HepG2 (cell line): ENCODE results near the gene TASOR2. TPM values are rescaled to one million over a fixed set of nuclear protein-coding genes. Genes with fewer than 3 reads are reported as not detected.

Experiments used
- ATAC-seq: fragments of 200-7000 bp; cut with Tn5 transposase; 3 replicates; pipeline ENCODE4 v1.9.1; 2020; ENCODE audit warnings: mild to moderate bottlenecking, moderate library complexity
- BruUV-seq: library from RNA; stranded (reverse); fragments of 400-500 nt; replicated peaks from 2 replicates; lab custom pipeline; 2021; lab: Mats Ljungman, UMichigan
- CTCF ChIA-PET: fragments of 300-600 bp; formaldehyde crosslinking; extraction: SDS; loops from one replicate; lab custom pipeline; 2021; ENCODE audit warnings: low total read pairs, inconsistent platforms, low intra/inter-chr PET ratio; lab: Yijun Ruan, JAX
- POLR2A ChIA-PET: fragments of 350-600 bp; sonication (Branson Sonifier 250); formaldehyde crosslinking; loops from one replicate; lab custom pipeline; 2020; ENCODE audit warnings: antibody characterized with exemption, inconsistent platforms; lab: Yijun Ruan, JAX
- DNase-seq: peaks from one replicate; pipeline ENCODE4 v3.0.0-alpha.2; 2015; ENCODE audit warnings: low spot score
- FAIRE-seq: peaks from 3 replicates; lab custom pipeline; 2011; peaks lifted over from hg19 to GRCh38; lab: Jason Lieb, UNC
- H2AFZ ChIP-seq: one replicate; pipeline ENCODE4 v1.6.1; 2011; ENCODE audit warnings: low read length, inconsistent platforms
- H3K27ac ChIP-seq: fragments of 300-600 bp; 3 replicates; pipeline ENCODE4 v1.8.0; 2011; ENCODE audit warnings: mixed run types, mild to moderate bottlenecking, mixed read lengths, low read length, inconsistent platforms; ENCODE audit not compliant: insufficient read depth; ENCODE audit errors: extremely low read length
- H3K27me3 ChIP-seq, 2 experiments: fragments of 200-600 bp in 1 of 2; 2 replicates in 1 of 2; 3 replicates in 1 of 2; pipeline versions ENCODE4 v1.6.0 to v1.8.0; 2011; ENCODE audit warnings: low read length in 2 of 2, mild to moderate bottlenecking in 2 of 2, moderate library complexity in 2 of 2, inconsistent platforms in 1 of 2; ENCODE audit not compliant: insufficient read depth in 2 of 2, control insufficient read depth in 1 of 2
- H3K36me3 ChIP-seq, 2 experiments: fragments of 200-600 bp in 1 of 2; replicated peaks in 1 of 2; 2 replicates in 1 of 2; 3 replicates in 1 of 2; pipeline versions ENCODE4 v1.5.1 to v1.8.0; 2011; ENCODE audit warnings: low read length in 2 of 2, inconsistent platforms in 1 of 2; ENCODE audit not compliant: insufficient read depth in 2 of 2, control insufficient read depth in 1 of 2
- H3K4me1 ChIP-seq: 2 replicates; pipeline ENCODE4 v1.5.1; 2012; ENCODE audit warnings: low read length, inconsistent platforms; ENCODE audit not compliant: insufficient read depth
- H3K4me2 ChIP-seq: 2 replicates; pipeline ENCODE4 v1.6.0; 2011; ENCODE audit warnings: low read depth, low read length, inconsistent platforms
- H3K4me3 ChIP-seq, 3 experiments: fragments of 200-600 bp in 1 of 3; sonication (generic), shearing (Covaris generic) in 1 of 3; replicated peaks in 1 of 3; 2 replicates each; pipeline ENCODE4 v1.5.1; 2011 to 2016; ENCODE audit warnings: low read length in 3 of 3, inconsistent platforms in 2 of 3, low read depth in 2 of 3, mild to moderate bottlenecking in 2 of 3, control low read depth in 1 of 3, mixed read lengths in 1 of 3; ENCODE audit not compliant: insufficient read depth in 1 of 3
- H3K79me2 ChIP-seq: one replicate; pipeline ENCODE4 v1.6.1; 2011; ENCODE audit warnings: low read length, inconsistent platforms; ENCODE audit not compliant: insufficient read depth
- H3K9ac ChIP-seq: 2 replicates; pipeline ENCODE4 v1.6.0; 2011; ENCODE audit warnings: mild to moderate bottlenecking, low read depth, low read length, inconsistent platforms; ENCODE audit not compliant: insufficient read depth
- H3K9me3 ChIP-seq: 2 replicates; pipeline ENCODE4 v1.5.1; 2012; ENCODE audit warnings: mild to moderate bottlenecking, low read length
- H4K20me1 ChIP-seq: 2 replicates; pipeline ENCODE4 v1.6.0; 2011; ENCODE audit warnings: inconsistent platforms, mild to moderate bottlenecking, low read length, moderate library complexity; ENCODE audit not compliant: insufficient read depth
- ADNP ChIP-seq: sonication (generic); formaldehyde crosslinking; IDR thresholded peaks from 2 replicates; pipeline ENCODE4 v1.4.0; 2020; ENCODE audit warnings: missing genetic modification reagents
- ARNT ChIP-seq: fragments of 450-650 bp; IDR thresholded peaks from 2 replicates; pipeline ENCODE4 v1.6.1; 2017
- EEA1 ChIP-seq: sonication (generic); formaldehyde crosslinking; IDR thresholded peaks from 2 replicates; pipeline ENCODE4 v1.5.1; 2020; ENCODE audit warnings: mild to moderate bottlenecking, missing genetic modification reagents, borderline replicate concordance
- FOXK2 ChIP-seq: fragments of 450-650 bp; IDR thresholded peaks from 2 replicates; pipeline ENCODE4 v1.6.1; 2016
- PAX8 ChIP-seq: sonication (generic); formaldehyde crosslinking; IDR thresholded peaks from 2 replicates; pipeline ENCODE4 v1.8.0; 2022; ENCODE audit warnings: mild to moderate bottlenecking, missing genetic modification reagents, borderline replicate concordance
- SALL1 ChIP-seq: sonication (generic); formaldehyde crosslinking; IDR thresholded peaks from 2 replicates; pipeline ENCODE4 v1.8.0; 2022; ENCODE audit warnings: mild to moderate bottlenecking, missing genetic modification reagents
- SNAI1 ChIP-seq: sonication (generic); formaldehyde crosslinking; IDR thresholded peaks from 2 replicates; pipeline ENCODE4 v1.5.0; 2020; ENCODE audit warnings: mild to moderate bottlenecking, missing genetic modification reagents, borderline replicate concordance
- TEAD2 ChIP-seq: sonication (generic); formaldehyde crosslinking; IDR thresholded peaks from 2 replicates; pipeline ENCODE4 v1.9.0; 2021; ENCODE audit warnings: missing genetic modification reagents
- XRCC5 ChIP-seq: fragments of 200-400 bp; formaldehyde crosslinking; optimal IDR thresholded peaks from 2 replicates; pipeline ENCODE3; 2017; ENCODE audit warnings: mild to moderate bottlenecking, low read length
- ZFP1 ChIP-seq: IDR thresholded peaks from 2 replicates; pipeline ENCODE4 v1.6.1; 2016
- ZNF451 ChIP-seq: sonication (generic); formaldehyde crosslinking; IDR thresholded peaks from 2 replicates; pipeline ENCODE4 v1.5.0; 2020; ENCODE audit warnings: mild to moderate bottlenecking, missing genetic modification reagents
- ZNF766 ChIP-seq: sonication (generic); formaldehyde crosslinking; IDR thresholded peaks from 2 replicates; pipeline ENCODE4 v1.5.0; 2020; ENCODE audit warnings: missing genetic modification reagents, borderline replicate concordance
- ZSCAN25 ChIP-seq: sonication (generic); formaldehyde crosslinking; IDR thresholded peaks from 2 replicates; pipeline ENCODE4 v1.8.0; 2022; ENCODE audit warnings: mild to moderate bottlenecking, missing genetic modification reagents
- WGBS: methylation state at CpG from one replicate; pipeline ENCODE4 v1.1.6; 2017; ENCODE audit warnings: low lambda C conversion rate; 5-methylcytosine and 5-hydroxymethylcytosine counted together
- in situ Hi-C: cut with HindIII; loops from 2 replicates; pipeline ENCODE4 v1.10.0; 2017; ENCODE audit warnings: low pct_unique_long_range_greater_than_20kb; ENCODE audit not compliant: extremely low pct_ligation_motif_present
- intact Hi-C: fragments of 100-400 bp; cut with micrococcal nuclease; formaldehyde crosslinking; loops from one replicate; pipeline ENCODE4 v1.10.0; 2022; ENCODE audit not compliant: unreplicated experiment
- polyA plus RNA-seq, 8 experiments: library from polyadenylated mRNA; depleted of rRNA in 3 of 8; stranded (reverse) in 7 of 8; unstranded in 1 of 8; fragments of >200 nt; fragmentation: Illumina TruSeq in 4 of 8; extraction: Trizol in 4 of 8; gene quantifications; 2 replicates each; pipeline versions ENCODE4 v1.2.1 to v1.2.3, GENCODE V29; 2011 to 2016; ENCODE audit warnings: low read depth in 4 of 8, missing spikeins in 1 of 8, mixed read lengths in 1 of 8; ENCODE audit not compliant: insufficient read depth in 1 of 8
- total RNA-seq, 5 experiments: library from RNA; depleted of rRNA; stranded (reverse); fragments of >200 nt; fragmentation: Illumina TruSeq; extraction: Trizol; gene quantifications; 2 replicates each; pipeline ENCODE4 v1.2.3, GENCODE V29; 2016; ENCODE audit warnings: low read depth in 1 of 5
- TF ChIP-seq, protein P1 (sequence below): sonication (generic); formaldehyde crosslinking; IDR thresholded peaks from 2 replicates; pipeline ENCODE4 v1.9.0; 2022; ENCODE audit warnings: low read depth, missing genetic modification reagents
- TF ChIP-seq, protein P2 (sequence below): sonication (generic); formaldehyde crosslinking; IDR thresholded peaks from 2 replicates; pipeline ENCODE4 v1.5.0; 2020; ENCODE audit warnings: mild to moderate bottlenecking, missing genetic modification reagents
- TF ChIP-seq, protein P3 (sequence below): IDR thresholded peaks from 2 replicates; pipeline ENCODE4 v1.6.1; 2016; ENCODE audit warnings: control low read depth

Gene TASOR2
- total and polyA plus RNA-seq, 2 of the 13 experiments (the other 11 are each of a cell fraction or from before 2014, with no cell fraction given) = 24.2 to 55.3 TPM

DNA sequence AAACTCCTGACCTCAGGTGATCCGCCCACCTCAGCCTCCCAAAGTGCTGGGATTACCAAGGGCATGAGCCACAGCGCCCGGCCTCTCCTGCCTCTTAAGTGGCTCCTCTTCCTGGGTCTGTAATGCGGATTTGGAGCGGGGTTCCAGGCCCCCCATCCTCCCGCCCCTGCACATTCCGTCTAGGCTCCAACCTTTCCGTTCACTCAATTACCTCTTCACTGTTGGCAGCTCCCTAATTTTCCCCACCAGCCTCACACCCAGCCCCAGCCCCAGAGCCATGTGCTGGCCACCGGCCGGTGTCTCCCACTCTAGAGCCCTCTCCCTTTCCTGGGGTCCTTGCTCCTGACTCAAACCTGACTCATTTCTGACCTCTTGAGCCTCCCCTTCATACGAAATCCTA lies 34.9 kb upstream of the TASOR2 start:
- peaks cover 32% of the 10 kb centered on the region for H3K4me1 ChIP-seq
- intact Hi-C loops (no loop called here), in situ Hi-C loops (no loop called here)
- ATAC-seq (no peak), FAIRE-seq (no peak), DNase-seq (no peak)
- no peaks in the 10 kb centered on the region for H3K79me2 ChIP-seq
- TF ChIP-seq FOXK2 (no peak), ZFP1 (CRISPR knock-in tag) (no peak), SALL1 (no peak), TEAD2 (CRISPR knock-in tag) (no peak)
- H2AFZ ChIP-seq = no peak overlapping the region
- no peaks in the 10 kb centered on the region for H4K20me1 ChIP-seq
- H3K9me3 ChIP-seq = no peaks in the 10 kb centered on the region
- H3K27ac ChIP-seq = no peak overlapping the region
- peaks cover 1 to 4% of the 10 kb centered on the region in 2 experiments; a peak in 1 of 5 replicates for H3K36me3 ChIP-seq
- POLR2A ChIA-PET = no interaction called here
- no peaks in the 10 kb centered on the region for H3K27me3 ChIP-seq
- 97% methylated on average over 11 of the region's 11 CpGs for WGBS
- no peak overlapping the region for H3K9ac ChIP-seq
- CTCF ChIA-PET = no interaction called here
- H3K4me3 ChIP-seq = no peak overlapping the region
- H3K4me2 ChIP-seq = no peak overlapping the region
- BruUV-seq = no TSS peak

DNA sequence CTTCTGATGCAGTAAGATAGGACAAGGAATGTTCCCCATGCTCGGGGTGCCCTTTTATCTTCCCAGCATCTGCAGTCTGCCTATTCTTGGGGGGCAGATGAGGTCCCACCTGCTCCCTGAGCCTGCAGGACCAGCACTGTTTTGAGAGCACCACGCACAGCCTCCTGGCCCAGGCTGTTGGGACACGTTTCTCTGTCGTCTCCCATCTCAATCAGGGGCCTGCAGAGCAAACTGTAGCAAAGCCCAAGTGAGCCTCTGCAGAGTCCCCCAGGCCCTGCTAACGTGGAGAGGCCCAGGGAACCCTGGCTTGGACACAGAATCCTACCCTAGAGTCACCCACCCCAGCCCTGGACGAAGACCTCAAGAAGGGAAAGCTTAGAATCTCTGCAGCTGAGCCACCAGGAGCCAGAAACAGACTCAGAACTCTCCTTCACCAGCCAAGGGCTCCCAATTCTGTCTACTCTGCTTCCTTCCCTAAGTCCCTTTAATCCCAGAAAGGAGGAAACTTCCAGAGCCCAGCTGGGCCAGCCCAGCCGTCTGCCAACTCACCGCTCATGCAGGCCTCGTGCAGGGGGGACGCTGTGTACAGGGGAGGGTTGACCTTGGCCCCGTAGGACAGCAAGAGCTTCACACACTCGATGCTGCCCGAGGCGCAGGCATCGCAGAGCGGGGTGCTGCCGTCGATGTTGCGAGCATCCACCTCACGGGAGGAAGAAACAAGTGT lies 33.8 kb upstream of the TASOR2 start:
- Histone ChIP-seq H3K36me3 (peaks cover 1 to 4% of the 10 kb centered on the region in 2 experiments; a peak in 1 of 5 replicates), H3K27ac (no peak overlapping the region), H3K4me2 (no peak overlapping the region), H2AFZ (no peak overlapping the region), H4K20me1 (no peaks in the 10 kb centered on the region), H3K27me3 (no peaks in the 10 kb centered on the region), H3K9me3 (no peaks in the 10 kb centered on the region), H3K4me3 (no peak overlapping the region), H3K4me1 (peaks cover 35% of the 10 kb centered on the region), H3K79me2 (no peaks in the 10 kb centered on the region), H3K9ac (no peak overlapping the region)
- CTCF ChIA-PET = no interaction called here
- in situ Hi-C loops = no loop called here
- intact Hi-C loops = no loop called here
- no peak for DNase-seq
- no TSS peak for BruUV-seq
- POLR2A ChIA-PET = interaction anchor here (1.1 kb wide), 1 partner anchor 9 kb away, joined by 3 read pairs; no protein-coding TSS in a partner anchor
- FAIRE-seq = no peak
- 84% methylated on average over 12 of the region's 20 CpGs for WGBS
- ATAC-seq = 0 out of 3 replicates have a peak, but pooled peaks have one; percentile 13
- peak; percentile 92 for TF ChIP-seq ZSCAN25 (CRISPR knock-in tag)
- TF ChIP-seq, protein P1, sequence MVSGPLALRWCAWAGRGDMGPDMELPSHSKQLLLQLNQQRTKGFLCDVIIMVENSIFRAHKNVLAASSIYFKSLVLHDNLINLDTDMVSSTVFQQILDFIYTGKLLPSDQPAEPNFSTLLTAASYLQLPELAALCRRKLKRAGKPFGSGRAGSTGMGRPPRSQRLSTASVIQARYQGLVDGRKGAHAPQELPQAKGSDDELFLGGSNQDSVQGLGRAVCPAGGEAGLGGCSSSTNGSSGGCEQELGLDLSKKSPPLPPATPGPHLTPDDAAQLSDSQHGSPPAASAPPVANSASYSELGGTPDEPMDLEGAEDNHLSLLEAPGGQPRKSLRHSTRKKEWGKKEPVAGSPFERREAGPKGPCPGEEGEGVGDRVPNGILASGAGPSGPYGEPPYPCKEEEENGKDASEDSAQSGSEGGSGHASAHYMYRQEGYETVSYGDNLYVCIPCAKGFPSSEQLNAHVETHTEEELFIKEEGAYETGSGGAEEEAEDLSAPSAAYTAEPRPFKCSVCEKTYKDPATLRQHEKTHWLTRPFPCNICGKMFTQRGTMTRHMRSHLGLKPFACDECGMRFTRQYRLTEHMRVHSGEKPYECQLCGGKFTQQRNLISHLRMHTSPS = no peak
- TF ChIP-seq, protein P2, sequence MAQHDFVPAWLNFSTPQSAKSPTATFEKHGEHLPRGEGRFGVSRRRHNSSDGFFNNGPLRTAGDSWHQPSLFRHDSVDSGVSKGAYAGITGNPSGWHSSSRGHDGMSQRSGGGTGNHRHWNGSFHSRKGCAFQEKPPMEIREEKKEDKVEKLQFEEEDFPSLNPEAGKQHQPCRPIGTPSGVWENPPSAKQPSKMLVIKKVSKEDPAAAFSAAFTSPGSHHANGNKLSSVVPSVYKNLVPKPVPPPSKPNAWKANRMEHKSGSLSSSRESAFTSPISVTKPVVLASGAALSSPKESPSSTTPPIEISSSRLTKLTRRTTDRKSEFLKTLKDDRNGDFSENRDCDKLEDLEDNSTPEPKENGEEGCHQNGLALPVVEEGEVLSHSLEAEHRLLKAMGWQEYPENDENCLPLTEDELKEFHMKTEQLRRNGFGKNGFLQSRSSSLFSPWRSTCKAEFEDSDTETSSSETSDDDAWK (CRISPR knock-in tag) = no peak
- TF ChIP-seq, protein P3, sequence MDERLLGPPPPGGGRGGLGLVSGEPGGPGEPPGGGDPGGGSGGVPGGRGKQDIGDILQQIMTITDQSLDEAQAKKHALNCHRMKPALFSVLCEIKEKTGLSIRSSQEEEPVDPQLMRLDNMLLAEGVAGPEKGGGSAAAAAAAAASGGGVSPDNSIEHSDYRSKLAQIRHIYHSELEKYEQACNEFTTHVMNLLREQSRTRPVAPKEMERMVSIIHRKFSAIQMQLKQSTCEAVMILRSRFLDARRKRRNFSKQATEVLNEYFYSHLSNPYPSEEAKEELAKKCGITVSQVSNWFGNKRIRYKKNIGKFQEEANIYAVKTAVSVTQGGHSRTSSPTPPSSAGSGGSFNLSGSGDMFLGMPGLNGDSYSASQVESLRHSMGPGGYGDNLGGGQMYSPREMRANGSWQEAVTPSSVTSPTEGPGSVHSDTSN (CRISPR knock-in tag) = no peak
- TF ChIP-seq ADNP (CRISPR knock-in tag) = no peak
- TF ChIP-seq EEA1 (CRISPR knock-in tag) = no peak
- no peak for TF ChIP-seq XRCC5
- TF ChIP-seq SNAI1 (CRISPR knock-in tag) = no peak
- no peak for TF ChIP-seq ZNF766 (CRISPR knock-in tag)
- TF ChIP-seq ARNT = no peak
- no peak for TF ChIP-seq PAX8 (CRISPR knock-in tag)
- no peak for TF ChIP-seq ZNF451 (CRISPR knock-in tag)
